OCI-LY1 (cell line): ENCODE measurements around the gene RPL28.

Source experiments
- H2AFZ ChIP-seq: fragments of 200-600 bp; sonication (generic), shearing (Covaris generic); 2 replicates; pipeline ENCODE4 v1.6.0; 2014; ENCODE audit warnings: antibody characterized with exemption, mild to moderate bottlenecking, low read length
- H3F3A ChIP-seq: fragments of 200-600 bp; sonication (generic), shearing (Covaris generic); 2 replicates; pipeline ENCODE4 v1.6.0; 2014; ENCODE audit warnings: mild to moderate bottlenecking, antibody characterized with exemption, low read length, moderate library complexity; ENCODE audit not compliant: insufficient read depth
- H3K27ac ChIP-seq: fragments of 200-600 bp; sonication (generic); 2 replicates; pipeline ENCODE4 v1.5.1; 2014; ENCODE audit warnings: low read length, mixed run types, mild to moderate bottlenecking, low read depth; ENCODE audit not compliant: poor library complexity, severe bottlenecking
- H3K27me3 ChIP-seq: fragments of 200-600 bp; sonication (generic); 2 replicates; pipeline ENCODE4 v1.6.0; 2014; ENCODE audit warnings: antibody characterized with exemption, mild to moderate bottlenecking, low read length, moderate library complexity; ENCODE audit not compliant: insufficient read depth
- H3K36me3 ChIP-seq: fragments of 200-600 bp; sonication (generic); 2 replicates; pipeline ENCODE4 v1.6.1; 2014; ENCODE audit warnings: mild to moderate bottlenecking, antibody characterized with exemption, low read length, moderate library complexity, mixed read lengths; ENCODE audit not compliant: insufficient read depth
- H3K4me1 ChIP-seq: fragments of 200-600 bp; sonication (generic); 2 replicates; pipeline ENCODE4 v1.5.1; 2014; ENCODE audit warnings: mild to moderate bottlenecking, low read length, moderate library complexity; ENCODE audit not compliant: insufficient read depth, severe bottlenecking
- H3K4me2 ChIP-seq: fragments of 200-600 bp; sonication (generic), shearing (Covaris generic); 2 replicates; pipeline ENCODE4 v1.6.1; 2014; ENCODE audit warnings: low read length
- H3K4me3 ChIP-seq: fragments of 200-600 bp; sonication (generic); 2 replicates; pipeline ENCODE4 v1.5.1; 2014; ENCODE audit warnings: low read length, low read depth, mild to moderate bottlenecking, mixed read lengths; ENCODE audit not compliant: poor library complexity, severe bottlenecking
- H3K79me2 ChIP-seq: fragments of 200-600 bp; shearing (Covaris generic); 2 replicates; pipeline ENCODE4 v1.6.1; 2016; ENCODE audit warnings: mixed run types, low read length, mixed read lengths; ENCODE audit not compliant: insufficient read depth
- H3K9ac ChIP-seq: fragments of 200-600 bp; sonication (generic), shearing (Covaris generic); 2 replicates; pipeline ENCODE4 v1.6.1; 2014; ENCODE audit warnings: mild to moderate bottlenecking, low read length, mixed read lengths
- H3K9me2 ChIP-seq: fragments of 200-600 bp; sonication (generic), shearing (Covaris generic); 2 replicates; pipeline ENCODE4 v1.6.1; 2014; ENCODE audit warnings: low read depth, mild to moderate bottlenecking, low read length, mixed read lengths
- H3K9me3 ChIP-seq: fragments of 200-600 bp; shearing (Covaris generic); 2 replicates; pipeline ENCODE4 v1.6.1; 2014; ENCODE audit warnings: low read length, mixed read lengths
- H4K20me1 ChIP-seq: fragments of 200-600 bp; sonication (generic), shearing (Covaris generic); 2 replicates; pipeline ENCODE4 v1.6.0; 2016; ENCODE audit warnings: mild to moderate bottlenecking, low read length; ENCODE audit not compliant: insufficient read depth
- EZH2 ChIP-seq: fragments of 200-600 bp; sonication (generic), shearing (Covaris generic); IDR thresholded peaks from 2 replicates; pipeline ENCODE4 v1.8.0; 2017; ENCODE audit warnings: borderline replicate concordance, mixed run types, mild to moderate bottlenecking, antibody characterized with exemption, low read length, moderate library complexity, mixed read lengths
- TF ChIP-seq, protein P1 (sequence below): fragments of 200-600 bp; sonication (generic), shearing (Covaris generic); IDR thresholded peaks from 2 replicates; pipeline ENCODE4 v1.5.1; 2017; ENCODE audit warnings: mild to moderate bottlenecking, antibody characterized with exemption, low read length, moderate library complexity, mixed read lengths

Gene RPL28

DNA sequence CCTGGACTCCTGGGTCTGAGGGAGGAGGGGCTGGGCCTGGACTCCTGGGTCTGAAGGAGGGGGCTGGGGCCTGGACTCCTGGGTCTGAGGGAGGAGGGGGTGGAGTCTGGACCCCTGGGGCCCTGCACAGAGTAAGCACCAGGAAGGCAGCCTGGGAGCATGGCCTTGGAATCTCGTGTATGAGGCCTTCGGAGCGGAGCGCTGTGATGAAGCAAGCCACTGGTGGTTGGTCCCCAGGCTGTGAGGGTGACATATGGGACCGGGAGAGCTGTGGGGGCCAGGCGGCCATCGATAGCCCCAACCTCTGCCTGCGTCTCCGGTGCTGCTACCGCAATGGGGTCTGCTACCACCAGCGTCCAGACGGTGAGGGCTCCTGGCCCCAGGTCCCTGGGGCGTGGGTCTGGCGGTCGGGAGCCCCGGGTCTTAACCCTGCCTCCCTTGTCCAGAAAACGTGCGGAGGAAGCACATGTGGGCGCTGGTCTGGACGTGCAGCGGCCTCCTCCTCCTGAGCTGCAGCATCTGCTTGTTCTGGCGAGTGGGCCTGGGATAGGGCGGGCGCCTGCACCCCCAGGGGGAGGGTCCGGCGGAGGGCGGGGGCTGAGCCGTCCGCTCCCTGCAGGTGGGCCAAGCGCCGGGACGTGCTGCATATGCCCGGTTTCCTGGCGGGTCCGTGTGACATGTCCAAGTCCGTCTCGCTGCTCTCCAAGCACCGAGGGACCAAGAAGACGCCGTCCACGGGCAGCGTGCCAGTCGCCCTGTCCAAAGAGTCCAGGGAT, 8.2 kb upstream of the RPL28 start:
- no peak overlapping the region for H3K27ac ChIP-seq
- no peak overlapping the region for H3K4me2 ChIP-seq
- no peak overlapping the region for H2AFZ ChIP-seq

DNA sequence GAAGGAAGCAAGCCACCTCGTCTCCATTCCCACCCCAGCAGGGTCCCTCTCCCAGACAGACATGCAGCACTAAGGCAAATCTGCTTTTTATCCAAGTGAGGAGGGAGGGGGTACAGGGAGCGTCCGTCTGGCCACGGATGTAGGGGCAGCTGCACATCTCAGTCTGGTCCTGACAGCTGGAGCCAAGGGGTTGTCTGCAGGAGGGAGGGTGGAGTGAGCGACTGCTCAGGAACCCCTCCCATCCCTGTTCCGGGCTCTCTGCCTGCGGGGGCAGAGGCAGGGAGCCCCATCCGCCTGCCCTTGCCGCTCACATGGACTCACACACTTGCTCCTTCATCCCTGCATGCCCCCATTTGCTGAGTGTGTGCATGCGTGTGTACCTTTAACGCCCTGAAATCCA, 6.6 kb upstream of the RPL28 start:
- Histone ChIP-seq H3K4me3 (no peak overlapping the region), H3F3A (no peaks in the 10 kb centered on the region), H3K9ac (no peak overlapping the region), H3K36me3 (no peaks in the 10 kb centered on the region; the same call in 1 of the 2 replicates), H3K79me2 (no peaks in the 10 kb centered on the region), H3K27me3 (0 out of 2 replicates have a peak, but pooled peaks cover 11% of the 10 kb centered on the region), H3K4me1 (peaks cover 6% of the 10 kb centered on the region), H3K27ac (no peak overlapping the region), H2AFZ (no peak overlapping the region), H3K9me2 (no peaks in the 10 kb centered on the region), H3K9me3 (no peaks in the 10 kb centered on the region), H3K4me2 (no peak overlapping the region), H4K20me1 (no peaks in the 10 kb centered on the region)
- no peak for TF ChIP-seq EZH2
- TF ChIP-seq, protein P1, sequence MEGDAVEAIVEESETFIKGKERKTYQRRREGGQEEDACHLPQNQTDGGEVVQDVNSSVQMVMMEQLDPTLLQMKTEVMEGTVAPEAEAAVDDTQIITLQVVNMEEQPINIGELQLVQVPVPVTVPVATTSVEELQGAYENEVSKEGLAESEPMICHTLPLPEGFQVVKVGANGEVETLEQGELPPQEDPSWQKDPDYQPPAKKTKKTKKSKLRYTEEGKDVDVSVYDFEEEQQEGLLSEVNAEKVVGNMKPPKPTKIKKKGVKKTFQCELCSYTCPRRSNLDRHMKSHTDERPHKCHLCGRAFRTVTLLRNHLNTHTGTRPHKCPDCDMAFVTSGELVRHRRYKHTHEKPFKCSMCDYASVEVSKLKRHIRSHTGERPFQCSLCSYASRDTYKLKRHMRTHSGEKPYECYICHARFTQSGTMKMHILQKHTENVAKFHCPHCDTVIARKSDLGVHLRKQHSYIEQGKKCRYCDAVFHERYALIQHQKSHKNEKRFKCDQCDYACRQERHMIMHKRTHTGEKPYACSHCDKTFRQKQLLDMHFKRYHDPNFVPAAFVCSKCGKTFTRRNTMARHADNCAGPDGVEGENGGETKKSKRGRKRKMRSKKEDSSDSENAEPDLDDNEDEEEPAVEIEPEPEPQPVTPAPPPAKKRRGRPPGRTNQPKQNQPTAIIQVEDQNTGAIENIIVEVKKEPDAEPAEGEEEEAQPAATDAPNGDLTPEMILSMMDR = no peak

More for the DNA sequence above, 8.2 kb upstream of the RPL28 start:
- Histone ChIP-seq H3K9me2 (no peaks in the 10 kb centered on the region), H3K79me2 (no peaks in the 10 kb centered on the region), H3K9me3 (no peaks in the 10 kb centered on the region), H3K36me3 (no peaks in the 10 kb centered on the region), H3F3A (no peaks in the 10 kb centered on the region), H3K4me1 (no peaks in the 10 kb centered on the region), H3K27me3 (0 out of 2 replicates have a peak, but pooled peaks cover 11% of the 10 kb centered on the region), H4K20me1 (no peaks in the 10 kb centered on the region), H3K9ac (no peak overlapping the region), H3K4me3 (no peak overlapping the region)
- no peak for TF ChIP-seq EZH2

DNA sequence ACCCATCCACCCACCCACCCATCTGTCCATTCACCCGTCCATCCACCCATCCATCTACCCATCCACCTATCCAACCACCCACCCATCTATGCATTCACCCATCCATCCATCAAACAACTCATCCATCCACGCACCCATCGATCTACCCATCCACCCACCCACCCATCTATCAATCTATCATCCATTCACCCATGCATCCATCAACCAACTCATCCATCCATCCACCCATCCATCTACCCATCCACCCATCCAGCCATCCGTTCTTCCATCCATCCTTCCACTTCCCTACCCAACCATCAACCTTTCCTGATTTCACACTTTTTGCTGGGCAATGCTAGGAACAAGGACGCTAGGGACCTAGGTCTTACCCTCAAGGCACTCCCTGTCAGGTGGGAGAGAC, 3.7 kb upstream of the RPL28 start:
- H3K36me3 ChIP-seq = peaks cover 12% of the 10 kb centered on the region
- no peaks in the 10 kb centered on the region for H3F3A ChIP-seq
- no peak overlapping the region for H3K4me2 ChIP-seq
- H3K4me3 ChIP-seq = no peak overlapping the region
- H4K20me1 ChIP-seq = no peaks in the 10 kb centered on the region
- no peak for TF ChIP-seq EZH2
- TF ChIP-seq, protein P1 = no peak
- no peaks in the 10 kb centered on the region for H3K9me3 ChIP-seq
- H3K9ac ChIP-seq = no peak overlapping the region
- H3K9me2 ChIP-seq = no peaks in the 10 kb centered on the region
- H2AFZ ChIP-seq = no peak overlapping the region
- peaks cover 22% of the 10 kb centered on the region for H3K4me1 ChIP-seq
- no peak overlapping the region for H3K27ac ChIP-seq
- H3K27me3 ChIP-seq = no peaks in the 10 kb centered on the region
- H3K79me2 ChIP-seq = no peaks in the 10 kb centered on the region
